Measurements from ENCODE around the gene RANBP17. TPM values are rescaled to one million over a fixed set of nuclear protein-coding genes. Genes with fewer than 3 reads are reported as not detected.

Gene RANBP17
- total and polyA plus RNA-seq, 2 donors (not counting 1 experiment from before 2014, with no cell fraction given): not detected

DNA sequence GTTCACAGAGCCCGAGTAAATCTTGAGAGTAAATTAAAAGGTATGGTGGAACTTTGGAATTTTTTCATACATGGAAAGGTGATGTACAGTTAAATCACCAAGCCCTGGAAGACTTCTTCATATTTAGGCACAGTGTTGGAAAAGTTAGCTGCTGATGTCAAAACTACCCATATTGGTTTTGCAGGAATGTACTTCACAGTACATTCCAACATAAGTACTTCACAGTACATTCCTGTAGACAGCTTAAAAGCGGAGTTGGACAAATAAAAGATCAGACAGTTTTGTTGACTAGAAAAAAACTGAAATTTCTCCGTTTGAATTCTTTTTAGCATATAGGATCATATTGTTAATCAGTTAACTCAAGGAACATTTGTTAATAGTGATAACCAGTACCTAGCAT is 1.8 kb downstream of the RANBP17 start:
- WGBS (ENCODE audit: insufficient coverage): no CpG with 5 or more reads among the region's 3 CpGs

DNA sequence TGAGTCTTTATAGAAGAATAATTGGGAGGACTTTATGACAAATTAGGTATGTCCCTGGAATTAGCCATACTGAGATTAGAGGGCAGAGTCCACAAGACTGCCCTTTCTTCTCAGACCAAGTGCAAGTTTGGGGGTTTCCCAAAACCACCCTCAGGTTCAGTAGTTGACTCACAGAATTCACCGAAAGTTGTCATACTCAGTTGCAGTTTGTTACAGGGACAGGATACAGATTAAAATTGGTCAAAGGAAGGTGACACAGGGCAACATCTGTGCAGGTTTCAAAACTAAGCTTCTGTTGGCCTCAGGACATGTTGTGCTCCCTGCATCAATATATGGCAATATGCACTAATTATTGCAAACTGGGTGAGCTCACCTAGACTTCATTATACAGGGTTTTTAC is 3.8 kb downstream of the RANBP17 start:
- Mint-ChIP-seq H3K9me3 (ENCODE audit: insufficient read depth) (peaks cover 9% of the 10 kb centered on the region), H3K27me3 (peaks cover 33% of the 10 kb centered on the region), H3K4me3 (no peak overlapping the region), H3K27ac (no peak overlapping the region), H3K4me1 (peaks cover 2% of the 10 kb centered on the region)
- Histone ChIP-seq H3K4me1 (ENCODE audit: control insufficient read depth in 2 of 2, insufficient read depth in 2 of 2, low read length in 2 of 2) (peaks cover 0 to 3% of the 10 kb centered on the region in 2 donors), H4K20me1 (ENCODE audit: control insufficient read depth, insufficient read depth, low read length, poor library complexity, severe bottlenecking) (no peaks in the 10 kb centered on the region), H3K27me3 (replicated peaks in 1 of 4; ENCODE audit: control extremely low read depth in 1 of 4, control insufficient read depth in 3 of 4, insufficient read depth in 4 of 4, low read length in 3 of 4) (peaks cover 0 to 15% (median 7%) of the 10 kb centered on the region in 4 experiments), H3K4me2 (replicated peaks; ENCODE audit: low read depth, low read length, poor library complexity, severe bottlenecking) (no peak overlapping the region), H3K9me3 (ENCODE audit: control extremely low read depth in 1 of 3, control insufficient read depth in 2 of 3, insufficient read depth in 1 of 3, low read length in 2 of 3) (peaks cover 4 to 10% (median 9%) of the 10 kb centered on the region in 3 donors), H3K4me3 (ENCODE audit: control extremely low read depth in 1 of 5, extremely low read depth in 1 of 5, insufficient read depth in 1 of 5, low read depth in 2 of 5, low read length in 4 of 5) (no peak overlapping the region), H3K36me3 (replicated peaks in 1 of 2; ENCODE audit: control extremely low read depth in 1 of 2, control insufficient read depth in 1 of 2, extremely low read depth in 1 of 2, insufficient read depth in 2 of 2, low read length in 1 of 2) (no peaks in the 10 kb centered on the region), H2AFZ (ENCODE audit: insufficient read depth, low read depth, low read length, poor library complexity, severe bottlenecking) (no peak overlapping the region), H3K79me2 (ENCODE audit: control insufficient read depth, insufficient read depth, low read length) (no peaks in the 10 kb centered on the region), H3K27ac (ENCODE audit: low read length in 2 of 2) (no peak overlapping the region), H3K9ac (ENCODE audit: low read length) (no peak overlapping the region)
- intact Hi-C loops (cut with micrococcal nuclease): no loop called here
- POLR2A ChIA-PET: no interaction called here
- no peak for TF ChIP-seq EZH2 (IDR thresholded peaks at IDR 0.05; ENCODE audit: borderline replicate concordance, insufficient read depth, low read depth, low read length, poor library complexity, severe bottlenecking)
- TF ChIP-seq, protein P1, sequence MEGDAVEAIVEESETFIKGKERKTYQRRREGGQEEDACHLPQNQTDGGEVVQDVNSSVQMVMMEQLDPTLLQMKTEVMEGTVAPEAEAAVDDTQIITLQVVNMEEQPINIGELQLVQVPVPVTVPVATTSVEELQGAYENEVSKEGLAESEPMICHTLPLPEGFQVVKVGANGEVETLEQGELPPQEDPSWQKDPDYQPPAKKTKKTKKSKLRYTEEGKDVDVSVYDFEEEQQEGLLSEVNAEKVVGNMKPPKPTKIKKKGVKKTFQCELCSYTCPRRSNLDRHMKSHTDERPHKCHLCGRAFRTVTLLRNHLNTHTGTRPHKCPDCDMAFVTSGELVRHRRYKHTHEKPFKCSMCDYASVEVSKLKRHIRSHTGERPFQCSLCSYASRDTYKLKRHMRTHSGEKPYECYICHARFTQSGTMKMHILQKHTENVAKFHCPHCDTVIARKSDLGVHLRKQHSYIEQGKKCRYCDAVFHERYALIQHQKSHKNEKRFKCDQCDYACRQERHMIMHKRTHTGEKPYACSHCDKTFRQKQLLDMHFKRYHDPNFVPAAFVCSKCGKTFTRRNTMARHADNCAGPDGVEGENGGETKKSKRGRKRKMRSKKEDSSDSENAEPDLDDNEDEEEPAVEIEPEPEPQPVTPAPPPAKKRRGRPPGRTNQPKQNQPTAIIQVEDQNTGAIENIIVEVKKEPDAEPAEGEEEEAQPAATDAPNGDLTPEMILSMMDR (IDR thresholded peaks at IDR 0.05): no peak
- no peak for DNase-seq
- ATAC-seq (ENCODE audit: low read depth): no peak
- CTCF ChIA-PET: no interaction called here
- 80% methylated on average over 1 of the region's 1 CpG for WGBS (ENCODE audit: insufficient coverage)

More for the DNA sequence above, 1.8 kb downstream of the RANBP17 start:
- Histone ChIP-seq H3K27ac (ENCODE audit: low read length in 2 of 2) (no peak overlapping the region), H3K36me3 (replicated peaks in 1 of 2; ENCODE audit: control extremely low read depth in 1 of 2, control insufficient read depth in 1 of 2, extremely low read depth in 1 of 2, insufficient read depth in 2 of 2, low read length in 1 of 2) (no peaks in the 10 kb centered on the region), H3K9me3 (ENCODE audit: control extremely low read depth in 1 of 3, control insufficient read depth in 2 of 3, insufficient read depth in 1 of 3, low read length in 2 of 3) (peaks cover 7 to 14% (median 10%) of the 10 kb centered on the region in 3 donors), H3K9ac (ENCODE audit: low read length) (no peak overlapping the region), H3K79me2 (ENCODE audit: control insufficient read depth, insufficient read depth, low read length) (no peaks in the 10 kb centered on the region), H3K4me1 (ENCODE audit: control insufficient read depth in 2 of 2, insufficient read depth in 2 of 2, low read length in 2 of 2) (peaks cover 0 to 3% of the 10 kb centered on the region in 2 donors), H3K27me3 (replicated peaks in 1 of 4; ENCODE audit: control extremely low read depth in 1 of 4, control insufficient read depth in 3 of 4, insufficient read depth in 4 of 4, low read length in 3 of 4) (peaks cover 0 to 15% (median 7%) of the 10 kb centered on the region in 4 experiments), H2AFZ (ENCODE audit: insufficient read depth, low read depth, low read length, poor library complexity, severe bottlenecking) (no peak overlapping the region), H3K4me2 (replicated peaks; ENCODE audit: low read depth, low read length, poor library complexity, severe bottlenecking) (no peak overlapping the region), H4K20me1 (ENCODE audit: control insufficient read depth, insufficient read depth, low read length, poor library complexity, severe bottlenecking) (no peaks in the 10 kb centered on the region), H3K4me3 (ENCODE audit: control extremely low read depth in 1 of 5, extremely low read depth in 1 of 5, insufficient read depth in 1 of 5, low read depth in 2 of 5, low read length in 4 of 5) (no peak overlapping the region)
- no peak overlapping the region for H3K27ac Mint-ChIP-seq
- POLR2A ChIA-PET: no interaction called here
- H3K27me3 Mint-ChIP-seq: peaks cover 43% of the 10 kb centered on the region
- no peak for DNase-seq
- CTCF ChIA-PET: no interaction called here
- H3K4me3 Mint-ChIP-seq: no peak overlapping the region
- TF ChIP-seq EZH2 (IDR thresholded peaks at IDR 0.05; ENCODE audit: borderline replicate concordance, insufficient read depth, low read depth, low read length, poor library complexity, severe bottlenecking): no peak
- TF ChIP-seq, protein P1 (IDR thresholded peaks at IDR 0.05): no peak
- ATAC-seq (ENCODE audit: low read depth): no peak
- intact Hi-C loops (cut with micrococcal nuclease): no loop called here
- H3K9me3 Mint-ChIP-seq (ENCODE audit: insufficient read depth): peaks cover 14% of the 10 kb centered on the region
- H3K4me1 Mint-ChIP-seq: peaks cover 2% of the 10 kb centered on the region
